GM21526 (cell line): Measurements from ENCODE around the gene ALX1.
"Not testable (repeated sequence)": the region's sequence is repeated elsewhere in the genome, so short reads cannot be mapped to it uniquely, and the experiment has no call there.

Experiments used
- ATAC-seq: cut with Tn5 transposase; IDR thresholded peaks from one replicate; pipeline ENCODE4 v1.9.1; 2021; ENCODE audit warnings: moderate library complexity; ENCODE audit not compliant: unreplicated experiment, low FRiP score

Gene ALX1

GRCh38 chr12:85299053-85299452 lies 19.0 kb downstream of the ALX1 start:
- ATAC-seq, result no peak

GRCh38 chr12:85301051-85301450 lies 21.0 kb downstream of the ALX1 start:
- no peak for ATAC-seq

- no peak for ATAC-seq
These were observed 28.4 kb downstream of the ALX1 start for GRCh38 chr12:85308374-85308773.

GRCh38 chr12:85309125-85309566 lies 29.1 kb downstream of the ALX1 start:
- ATAC-seq, result no peak

DNA sequence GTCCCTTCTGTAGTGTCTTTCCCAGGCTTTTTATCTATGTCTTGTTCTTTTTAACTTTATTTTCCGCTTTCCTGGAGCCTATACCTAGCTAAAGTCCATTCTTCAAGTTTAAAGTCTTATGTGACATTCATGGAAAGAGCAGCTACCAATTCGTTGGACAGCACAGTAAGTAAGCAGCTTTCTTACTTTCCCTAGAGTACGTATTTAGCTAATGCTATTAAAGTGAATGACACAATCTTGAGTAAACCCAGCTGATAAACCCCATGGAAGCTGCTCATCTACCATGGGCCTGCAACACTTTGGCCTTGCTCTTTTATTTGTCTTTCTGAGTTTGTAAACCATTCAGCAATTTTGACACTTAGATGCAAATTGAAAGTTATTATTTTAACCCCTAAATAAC lies 30.0 kb downstream of the ALX1 start:
- ATAC-seq, result no peak

GRCh38 chr12:85310456-85311076 lies 30.5 kb downstream of the ALX1 start:
- no peak for ATAC-seq

DNA sequence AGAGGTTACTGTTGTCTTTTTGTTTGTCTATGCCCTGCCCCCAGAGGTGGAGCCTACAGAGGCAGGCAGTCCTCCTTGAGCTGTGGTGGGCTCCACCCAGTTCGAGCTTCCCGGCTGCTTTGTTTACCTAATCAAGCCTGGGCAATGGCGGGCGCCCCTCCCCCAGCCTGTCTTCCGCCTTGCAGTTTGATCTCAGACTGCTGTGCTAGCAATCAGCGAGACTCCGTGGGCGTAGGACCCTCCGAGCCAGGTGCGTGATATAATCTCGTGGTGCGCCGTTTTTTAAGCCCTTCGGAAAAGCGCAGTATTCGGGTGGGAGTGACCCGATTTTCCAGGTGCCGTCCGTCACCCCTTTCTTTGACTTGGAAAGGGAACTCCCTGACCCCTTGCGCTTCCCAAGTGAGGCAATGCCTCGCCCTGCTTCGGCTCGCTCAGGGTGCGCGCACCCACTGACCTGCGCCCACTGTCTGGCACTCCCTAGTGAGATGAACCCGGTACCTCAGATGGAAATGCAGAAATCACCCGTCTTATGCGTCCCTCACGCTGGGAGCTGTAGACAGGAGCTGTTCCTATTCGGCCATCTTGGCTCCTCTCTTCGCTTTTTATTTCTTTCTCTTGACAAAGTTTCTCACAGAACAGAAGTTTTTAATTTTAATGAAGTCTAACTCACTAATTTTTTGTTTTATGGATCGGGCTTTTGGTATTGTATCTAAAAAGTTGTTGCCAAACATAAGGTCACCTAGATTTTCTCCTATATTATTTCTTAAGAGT lies 38.0 kb downstream of the ALX1 start:
- ATAC-seq, result not testable (repeated sequence)

DNA sequence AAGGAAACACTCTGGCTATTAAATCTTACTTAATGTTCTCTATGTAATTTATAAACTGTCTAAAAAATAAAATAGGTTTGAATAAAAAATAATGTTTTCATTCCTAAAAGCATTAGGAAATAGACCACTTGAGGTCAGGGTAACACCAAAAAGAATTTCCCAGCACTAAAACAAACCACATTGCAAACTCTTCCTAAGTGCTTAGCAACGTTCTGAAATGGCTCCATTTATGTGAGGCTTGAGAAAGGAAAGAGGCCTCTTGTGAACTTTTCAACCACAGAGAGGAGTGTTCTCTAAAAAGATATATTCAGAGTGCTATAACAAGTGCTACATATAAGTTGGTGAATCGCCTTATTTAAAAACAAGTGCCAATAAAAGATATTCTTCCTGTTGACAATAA lies 42.7 kb downstream of the ALX1 start:
- ATAC-seq, result no peak

GRCh38 chr12:85325442-85325841 lies 45.4 kb downstream of the ALX1 start:
- ATAC-seq, result no peak

- no peak for ATAC-seq
These were observed 49.9 kb downstream of the ALX1 start for GRCh38 chr12:85329913-85330312.

GRCh38 chr12:85348779-85349178 lies 68.8 kb downstream of the ALX1 start:
- ATAC-seq, result no peak

DNA sequence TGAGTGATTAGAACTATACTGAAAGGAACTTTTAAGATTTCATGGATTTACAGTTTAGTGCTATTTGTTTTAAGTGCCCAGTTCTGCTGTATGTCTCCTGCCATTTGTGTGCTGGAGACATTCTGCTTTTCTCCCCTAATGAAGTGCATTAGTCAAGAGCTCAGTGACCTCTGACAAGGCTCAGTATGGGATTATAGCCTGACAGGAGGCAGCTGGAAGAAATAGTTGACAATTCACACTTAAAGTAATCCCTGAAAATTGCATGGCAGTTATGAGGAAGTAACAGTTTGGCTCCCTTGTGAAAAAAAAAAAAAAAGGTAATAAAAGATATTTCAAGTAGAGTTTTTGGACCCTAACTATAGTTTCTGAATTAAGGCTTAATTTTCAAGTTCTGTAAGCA lies 70.3 kb downstream of the ALX1 start:
- ATAC-seq, result no peak
